GM19463 (cell line): ENCODE measurements around the gene NIN.

ENCODE experiments used
- ATAC-seq: cut with Tn5 transposase; IDR thresholded peaks from one replicate; pipeline ENCODE4 v1.9.1; 2021; ENCODE audit warnings: mild to moderate bottlenecking, moderate library complexity; ENCODE audit not compliant: unreplicated experiment

The NIN gene

DNA sequence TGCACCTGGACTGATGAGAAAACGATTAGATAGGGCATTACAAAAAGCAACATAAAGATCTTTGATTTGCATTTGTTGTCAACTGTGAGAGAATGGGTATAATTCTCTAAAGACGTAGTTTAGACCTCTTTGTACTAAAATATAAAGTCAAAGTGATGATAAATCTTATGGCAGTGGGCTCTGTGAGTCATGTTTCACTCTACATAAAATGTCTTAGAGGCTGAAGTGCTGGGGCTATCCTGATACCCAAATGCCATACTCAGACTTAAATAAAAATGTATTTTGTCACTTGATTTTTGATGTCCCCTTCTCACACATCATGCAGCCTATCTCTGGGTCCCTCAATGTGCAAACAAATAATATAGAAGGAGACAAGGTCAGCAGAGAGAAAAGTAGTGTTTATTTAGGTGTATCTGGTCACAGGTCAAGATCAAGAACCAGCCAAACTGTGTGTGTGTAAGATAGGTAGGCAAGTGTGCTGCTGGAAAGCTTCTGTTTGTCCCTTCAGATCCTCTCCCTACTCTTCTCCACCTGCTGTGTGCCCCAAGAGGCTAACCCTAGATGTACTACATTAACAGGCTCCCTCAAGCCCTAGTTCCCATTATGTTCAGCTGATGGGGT, 7.0 kb upstream of the NIN start:
- no peak for ATAC-seq

DNA sequence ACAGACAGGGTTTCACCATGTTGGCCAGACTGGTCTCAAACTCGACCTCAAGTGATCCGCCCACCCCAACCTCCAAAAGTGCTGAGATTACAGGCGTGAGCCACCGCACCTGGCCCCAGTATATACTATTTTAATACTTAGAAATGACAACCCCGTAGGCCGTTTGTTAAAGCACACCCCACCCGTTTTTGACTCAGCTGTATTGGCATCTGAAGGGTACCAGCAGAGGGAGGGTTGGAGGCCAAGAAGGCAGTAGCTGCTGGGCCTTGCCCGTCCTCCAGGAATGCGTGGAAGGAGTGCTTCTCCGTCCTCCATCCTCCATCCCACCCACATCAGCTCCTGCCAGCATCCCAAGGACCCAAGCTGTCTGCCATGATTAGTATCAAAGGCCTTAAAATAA, 6.3 kb upstream of the NIN start:
- no peak for ATAC-seq

DNA sequence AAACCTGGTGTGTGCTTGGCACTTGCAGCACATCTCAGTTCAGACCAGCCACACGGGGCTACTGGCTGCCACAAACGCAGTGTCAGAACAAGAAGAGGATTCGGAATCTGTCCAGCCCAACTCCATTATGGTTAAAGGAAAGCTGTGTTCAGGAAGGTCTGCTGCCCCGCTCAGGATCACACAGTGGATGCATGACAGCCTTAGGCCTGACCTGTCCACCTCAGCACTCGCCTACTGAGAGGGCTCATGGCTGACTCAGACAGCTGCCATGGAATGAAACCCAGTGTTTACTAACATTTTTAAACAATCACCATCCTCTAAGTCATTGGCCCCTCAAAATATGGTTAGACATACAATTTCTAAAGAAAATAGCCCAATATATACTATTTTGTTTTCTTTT, 5.6 kb upstream of the NIN start:
- no peak for ATAC-seq

DNA sequence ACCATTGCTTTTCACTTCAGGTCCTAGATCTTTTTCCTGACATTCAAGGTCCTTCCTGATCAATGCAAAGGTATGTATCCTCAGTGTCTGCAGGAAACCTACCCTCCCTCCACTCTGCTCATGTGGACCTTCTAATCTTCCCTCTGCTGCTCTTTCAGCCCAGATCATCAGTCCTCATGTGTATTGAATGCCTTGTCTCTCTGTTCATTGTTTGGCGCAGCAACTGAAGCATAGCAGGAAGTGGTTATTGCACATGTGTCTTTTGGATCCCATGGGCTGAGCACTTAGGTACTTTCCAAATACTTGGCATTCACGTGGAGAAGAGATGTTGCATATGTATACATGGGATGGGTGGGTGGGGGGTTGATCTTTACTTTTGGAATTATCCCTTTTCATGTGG, 4.3 kb upstream of the NIN start:
- ATAC-seq = peak; percentile 15

DNA sequence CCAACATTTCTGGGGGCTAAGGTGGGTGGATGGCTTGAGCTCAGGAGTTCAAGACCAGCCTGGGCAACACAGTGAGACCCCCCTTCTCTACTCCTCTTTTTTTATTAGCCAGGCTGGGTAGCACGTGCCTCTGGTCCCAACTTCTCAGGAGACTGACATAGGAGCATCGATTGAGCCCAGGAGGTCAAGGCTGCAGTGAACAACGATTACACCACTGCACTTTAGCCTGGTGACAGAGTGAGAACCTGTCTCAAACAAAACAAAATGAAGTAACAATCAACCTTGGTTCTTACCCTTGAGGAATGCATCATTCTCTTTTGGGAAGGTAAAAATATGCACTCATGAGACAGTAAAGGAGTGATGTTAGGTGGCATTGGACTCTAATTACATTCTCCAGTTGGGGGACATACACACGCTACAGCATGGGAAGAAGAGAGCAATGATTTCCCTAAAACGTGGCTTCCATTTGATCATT, 3.9 kb upstream of the NIN start:
- no peak for ATAC-seq

DNA sequence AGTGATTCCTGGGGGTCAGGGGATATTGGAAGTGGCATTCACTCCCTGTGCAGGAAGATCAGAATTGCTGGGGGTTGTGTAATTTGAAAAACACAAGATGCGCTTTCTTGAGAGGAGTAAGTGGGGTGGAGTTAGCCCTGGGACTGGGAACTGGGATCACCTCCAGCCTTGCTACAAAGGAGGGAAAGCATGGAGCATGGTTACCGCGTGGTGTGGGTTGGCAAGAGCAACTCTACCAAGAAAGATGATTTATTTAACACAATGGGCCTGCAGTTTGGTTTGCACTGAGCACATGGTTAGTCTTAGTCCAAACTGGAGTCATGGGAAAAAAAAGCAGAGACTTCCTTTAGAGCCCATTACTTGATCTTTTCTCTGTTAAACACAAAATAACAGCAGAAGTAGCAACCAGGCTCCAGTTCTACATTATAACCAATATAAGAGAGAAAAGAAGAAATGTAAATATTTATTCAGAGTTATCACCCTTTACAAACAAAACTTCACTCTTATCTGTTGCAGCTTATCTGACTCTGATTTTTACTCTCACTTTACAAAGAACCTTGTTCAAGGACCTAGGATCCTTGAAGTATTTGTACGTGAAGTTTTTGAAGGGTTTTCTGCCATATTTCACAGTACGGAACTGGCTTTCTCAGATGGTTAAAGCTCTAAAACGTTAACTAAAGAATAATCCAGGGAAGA, 2.1 kb upstream of the NIN start:
- ATAC-seq = no peak

DNA sequence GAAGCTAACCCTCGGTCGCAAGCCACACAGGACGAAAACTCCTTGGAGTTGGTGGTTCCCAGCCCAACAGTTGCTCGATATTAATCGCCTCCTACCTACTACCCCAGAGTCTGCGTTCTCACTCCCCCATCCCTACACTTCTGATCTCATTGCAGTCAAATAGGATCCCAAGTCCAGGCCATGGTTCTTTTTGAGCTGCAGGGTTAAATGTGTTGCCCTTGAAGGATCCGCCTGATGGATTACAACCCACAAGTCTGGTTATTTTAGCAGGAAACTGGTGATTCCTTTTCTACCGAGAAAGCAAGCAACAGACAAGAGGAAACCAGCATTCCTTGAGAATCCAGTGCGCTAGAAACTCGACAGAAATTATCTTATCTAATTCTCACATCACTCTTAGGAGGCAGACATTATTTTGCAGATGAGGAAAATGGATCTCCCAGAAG, 785 bp upstream of the NIN start:
- no peak for ATAC-seq

DNA sequence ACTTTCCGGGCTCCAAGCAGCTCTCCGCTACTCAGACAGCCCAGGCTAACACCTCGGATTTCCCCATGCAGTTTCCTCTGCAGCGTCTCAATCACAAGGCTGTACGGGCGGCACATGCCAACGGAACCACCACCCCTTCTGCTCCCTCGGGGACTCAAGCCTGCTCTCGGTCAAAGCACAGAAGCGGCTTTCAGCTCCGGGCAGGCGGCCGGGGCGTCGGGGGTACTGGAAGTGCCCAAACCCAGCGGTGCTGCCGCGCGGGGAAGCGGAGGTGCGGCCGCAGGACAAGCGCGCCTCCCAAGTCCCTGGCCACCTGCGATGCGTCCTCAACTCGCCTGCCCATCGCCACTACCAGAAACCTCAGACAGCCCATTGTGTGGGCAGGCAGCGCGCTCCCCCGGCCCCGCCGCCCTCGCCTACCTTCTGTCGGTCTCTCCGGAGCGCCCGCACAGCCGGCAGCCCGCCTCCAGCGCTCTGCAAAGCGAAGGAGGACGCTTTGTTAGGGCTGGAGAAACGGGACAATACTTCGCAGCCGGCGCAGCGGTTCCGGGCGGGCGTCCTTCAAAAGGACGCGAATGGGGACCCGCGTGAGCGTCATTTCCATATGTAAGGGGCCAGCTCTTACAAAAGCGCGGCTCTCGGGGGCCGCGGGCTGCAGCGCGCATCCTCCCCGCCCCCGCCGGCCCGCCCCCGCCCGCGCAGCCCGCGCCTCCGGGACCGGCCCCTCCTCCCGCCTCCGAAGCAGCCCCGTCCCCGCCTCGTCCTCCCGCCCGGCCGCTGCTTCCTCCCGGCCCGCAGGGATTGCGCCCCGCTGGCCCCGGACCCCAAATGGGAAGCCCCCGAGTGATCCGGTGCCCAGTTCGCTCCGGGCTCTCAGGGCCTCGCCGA, 674 bp downstream of the NIN start:
- peak; percentile 31 for ATAC-seq

DNA sequence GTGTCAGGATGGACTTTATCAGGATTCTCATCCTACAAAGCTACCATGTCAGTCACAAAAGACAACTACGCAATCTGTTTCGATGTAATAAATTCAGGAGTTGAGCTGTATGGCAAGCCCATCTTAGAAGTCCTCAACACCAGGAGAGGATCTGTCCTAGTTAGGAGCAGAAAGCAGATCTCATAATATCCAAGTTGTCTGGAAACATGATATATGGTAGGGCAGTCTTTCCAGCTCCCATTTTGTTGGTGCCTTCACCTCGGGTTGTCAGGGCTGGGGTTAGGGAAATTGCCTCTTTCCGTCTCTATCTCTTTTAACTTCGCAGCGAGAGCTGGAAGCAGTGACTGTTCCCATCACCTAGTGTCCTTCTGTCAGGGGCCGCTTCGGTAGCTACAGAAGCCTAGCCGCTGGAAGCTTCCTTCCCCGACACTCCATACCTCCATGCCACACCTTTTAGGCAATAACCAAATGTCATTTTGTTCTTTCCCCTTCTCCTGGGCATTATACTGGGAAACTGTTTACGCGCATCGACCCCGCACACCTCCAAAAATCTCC, 1.4 kb downstream of the NIN start:
- ATAC-seq = no peak

DNA sequence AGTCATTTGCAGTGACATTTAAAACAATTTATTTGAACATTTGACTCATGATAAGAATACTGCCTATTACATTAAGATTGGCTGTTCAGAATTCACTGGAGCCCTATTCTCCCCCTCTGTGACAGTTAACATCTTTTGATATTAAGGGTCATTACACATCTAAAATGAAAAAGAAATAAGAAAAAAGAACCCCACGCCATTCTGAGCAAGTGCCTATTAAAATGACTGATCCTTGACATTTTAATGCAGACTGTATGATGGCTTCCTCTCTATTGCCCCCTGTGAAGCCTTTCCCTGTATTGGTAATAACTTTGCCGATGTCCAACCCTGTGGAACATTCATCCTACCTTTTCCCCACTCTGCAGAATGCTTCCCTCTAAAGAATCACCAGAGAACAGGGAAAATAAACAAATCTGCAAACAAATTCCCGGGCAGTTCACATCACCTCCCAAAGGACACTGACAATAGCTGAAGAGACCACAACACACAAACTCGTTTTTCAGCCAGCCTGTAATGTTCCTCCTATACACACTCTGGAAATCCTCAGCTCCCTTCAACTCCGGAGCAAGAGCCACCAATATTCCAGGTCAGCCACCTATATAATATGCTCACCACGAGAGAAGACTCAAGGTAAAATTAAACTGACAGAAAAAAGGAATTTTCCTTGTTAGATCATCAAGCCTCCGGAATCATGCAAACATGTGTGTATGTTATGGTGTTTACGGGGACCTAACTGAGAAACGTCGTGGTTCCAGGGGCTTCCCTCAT, 2.1 kb downstream of the NIN start:
- no peak for ATAC-seq

DNA sequence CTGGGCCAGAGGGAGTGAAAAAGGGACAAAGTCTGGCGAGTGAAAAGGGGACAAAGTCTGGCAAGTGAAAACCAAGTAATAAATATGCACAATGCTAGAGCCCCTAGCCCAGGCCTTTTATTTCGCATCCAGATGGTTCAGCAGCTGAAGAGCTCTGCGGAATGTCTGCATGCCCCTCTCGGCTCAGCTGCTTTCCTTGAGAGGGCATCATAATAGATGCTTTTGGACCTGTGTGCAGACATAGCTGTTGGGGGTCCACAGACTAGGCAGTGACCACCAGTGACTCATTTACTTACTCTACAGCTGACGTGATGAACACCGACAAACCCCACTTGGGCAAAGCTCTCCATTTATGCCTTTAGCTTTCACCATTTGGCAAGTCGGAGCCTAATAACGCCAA, 4.3 kb downstream of the NIN start:
- no peak for ATAC-seq

DNA sequence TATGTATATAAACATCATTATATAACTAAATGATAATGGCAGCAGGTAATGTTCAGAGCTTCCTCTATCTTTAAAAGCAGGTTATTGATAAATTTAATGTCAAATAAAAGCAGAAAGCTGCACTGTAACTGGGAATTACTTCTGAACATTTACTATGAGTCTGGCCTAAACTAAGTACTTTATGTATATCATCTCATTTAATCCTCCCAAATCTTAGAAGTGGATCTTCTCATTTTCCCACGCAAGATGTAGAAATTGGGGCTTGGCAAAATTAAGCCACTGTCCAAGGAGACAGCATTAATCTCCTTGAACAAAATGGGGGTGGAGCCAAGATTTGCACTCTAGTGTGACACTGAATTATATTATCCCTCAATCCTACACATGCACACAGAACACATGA, 5.7 kb downstream of the NIN start:
- ATAC-seq = no peak

DNA sequence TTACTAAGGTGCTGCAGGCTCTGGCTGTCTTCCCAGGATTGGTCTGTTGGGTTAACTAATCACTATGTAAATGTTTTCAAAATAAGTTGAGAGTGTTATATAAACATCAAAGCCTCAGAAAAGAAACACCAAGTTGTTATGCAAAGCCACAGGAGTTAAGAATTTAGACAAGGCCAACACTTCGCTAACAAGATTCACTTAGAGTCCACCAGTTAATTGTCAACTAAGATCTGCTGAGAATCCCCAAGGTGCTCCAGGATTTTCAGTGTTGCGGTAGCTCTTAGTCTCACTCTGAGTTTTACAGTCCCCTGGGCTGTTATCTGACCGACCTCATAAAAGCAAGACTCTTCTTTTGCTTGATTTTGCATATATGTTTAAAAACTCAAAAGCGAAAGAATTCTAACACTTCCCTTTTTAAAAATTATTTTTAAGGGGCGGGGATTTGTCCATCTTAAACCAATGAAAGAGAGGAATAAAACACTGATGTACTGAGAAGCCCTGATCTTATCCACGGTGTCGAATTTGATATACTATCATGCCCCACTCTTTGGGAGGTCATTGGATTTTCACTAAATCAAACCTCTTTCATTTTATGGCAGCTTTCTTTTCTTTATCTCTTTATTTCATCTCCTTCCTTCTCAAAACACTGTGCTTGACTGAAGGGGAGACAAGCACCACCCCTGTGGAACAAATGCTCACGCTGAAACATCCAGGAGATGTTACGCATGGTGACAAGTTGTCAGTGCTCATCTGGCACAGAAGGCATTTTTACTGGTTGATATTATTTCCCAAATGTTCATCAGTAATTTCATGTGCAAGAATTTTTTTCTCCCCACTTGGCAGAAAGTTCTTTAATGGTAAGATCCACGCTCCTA, 7.0 kb downstream of the NIN start:
- peak; percentile 74 for ATAC-seq

DNA sequence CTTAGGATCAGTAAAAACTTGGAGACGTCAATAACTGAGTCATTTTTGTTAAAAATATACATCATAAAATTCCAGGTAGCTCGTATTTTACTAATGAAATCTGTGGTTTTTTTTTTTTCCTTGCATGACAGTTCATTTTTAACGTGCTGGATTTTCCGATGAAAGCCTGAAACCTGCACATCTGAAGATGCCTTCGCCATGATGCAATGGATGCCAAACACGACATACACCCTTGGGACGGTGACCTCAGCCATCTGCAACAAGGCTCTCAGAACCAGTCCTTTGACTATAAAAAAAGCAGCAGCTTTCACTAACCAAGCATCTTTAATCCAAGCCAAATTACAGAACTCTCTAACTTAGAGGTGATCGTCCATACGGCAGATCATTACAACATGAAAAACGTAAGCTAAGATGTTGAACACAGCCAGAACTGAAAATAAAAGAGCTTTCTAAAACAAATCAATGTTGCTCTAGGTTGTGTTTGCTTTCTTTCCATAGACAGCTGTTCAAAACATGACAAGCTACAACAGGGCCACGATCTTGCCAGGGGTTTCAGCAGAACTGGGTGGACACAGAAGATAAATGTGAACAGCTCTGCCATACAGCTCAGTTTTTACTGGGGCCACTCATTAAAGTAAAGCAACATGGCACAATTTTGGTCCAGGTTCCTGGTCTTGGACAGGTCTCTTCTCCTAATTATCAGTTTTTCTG, 7.8 kb downstream of the NIN start:
- peak; percentile 16 for ATAC-seq

DNA sequence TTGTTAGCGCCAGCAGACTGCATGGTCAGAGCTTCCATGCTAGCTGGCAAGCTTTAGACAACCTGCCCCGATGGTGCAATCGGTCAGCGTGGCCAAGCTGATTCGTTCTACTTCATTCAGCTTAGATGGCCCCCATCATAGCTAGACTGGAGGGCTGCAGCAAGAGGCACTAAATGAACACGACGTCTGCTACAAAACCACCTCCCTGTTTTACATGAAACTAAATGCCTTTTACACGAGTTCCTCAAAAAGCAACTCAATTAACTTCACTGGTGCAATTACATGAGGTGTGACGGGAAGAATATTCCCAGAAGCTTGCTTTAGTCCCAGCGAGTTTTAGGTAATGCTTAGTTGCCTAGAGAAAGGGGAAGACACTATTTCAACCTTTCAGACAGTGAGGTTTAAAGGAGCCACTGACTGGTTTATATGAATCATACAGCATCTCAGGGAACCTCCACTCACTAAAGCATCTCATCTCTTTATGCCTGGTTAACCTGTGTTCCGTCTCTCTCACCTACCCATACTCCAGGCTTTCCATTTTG, 8.4 kb downstream of the NIN start:
- ATAC-seq = peak; percentile 22

DNA sequence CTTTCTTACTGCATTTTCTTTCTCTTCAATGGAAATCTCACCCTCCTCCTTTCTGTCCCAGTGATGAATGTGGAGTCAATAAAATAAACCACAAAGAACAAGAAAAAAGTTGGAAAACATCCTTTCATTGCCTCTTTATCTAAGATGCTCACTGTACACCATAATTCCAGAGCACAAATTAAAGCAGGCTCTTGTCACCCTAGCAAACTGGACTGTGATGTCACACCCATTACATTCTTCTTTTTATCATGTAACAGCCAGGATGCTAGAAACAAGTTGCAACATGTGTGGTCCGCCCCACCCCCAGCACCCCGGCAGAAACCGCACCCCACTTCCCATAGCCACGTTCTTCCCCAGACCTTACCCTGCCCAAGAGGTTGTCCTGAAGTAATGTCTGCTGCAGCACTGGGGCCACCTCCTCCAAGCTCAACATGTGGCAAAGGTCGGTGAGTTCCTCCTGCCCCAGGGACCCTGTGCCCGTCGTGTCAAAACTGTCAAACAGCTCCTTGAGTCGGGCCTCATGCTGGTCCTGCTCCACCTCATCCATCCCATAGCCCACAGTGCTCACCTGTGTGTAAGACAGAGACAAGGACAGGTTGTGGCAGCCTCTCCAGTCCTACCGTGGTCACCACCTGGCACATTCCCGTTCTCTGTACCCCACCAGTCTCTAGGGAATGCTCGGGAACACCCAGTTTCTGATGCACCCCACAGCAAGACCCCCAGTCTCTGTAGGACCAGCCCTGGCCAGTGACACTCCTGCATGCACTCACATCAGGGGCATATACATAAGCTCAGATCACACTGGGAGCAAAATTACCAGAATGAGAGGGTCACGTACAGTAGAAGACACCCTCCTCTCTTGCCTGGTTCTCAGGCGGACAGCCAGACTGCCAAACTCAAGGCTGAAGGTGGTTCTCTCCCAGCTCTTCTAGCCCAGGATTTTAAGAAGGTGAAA, 9.2 kb downstream of the NIN start:
- ATAC-seq = no peak

DNA sequence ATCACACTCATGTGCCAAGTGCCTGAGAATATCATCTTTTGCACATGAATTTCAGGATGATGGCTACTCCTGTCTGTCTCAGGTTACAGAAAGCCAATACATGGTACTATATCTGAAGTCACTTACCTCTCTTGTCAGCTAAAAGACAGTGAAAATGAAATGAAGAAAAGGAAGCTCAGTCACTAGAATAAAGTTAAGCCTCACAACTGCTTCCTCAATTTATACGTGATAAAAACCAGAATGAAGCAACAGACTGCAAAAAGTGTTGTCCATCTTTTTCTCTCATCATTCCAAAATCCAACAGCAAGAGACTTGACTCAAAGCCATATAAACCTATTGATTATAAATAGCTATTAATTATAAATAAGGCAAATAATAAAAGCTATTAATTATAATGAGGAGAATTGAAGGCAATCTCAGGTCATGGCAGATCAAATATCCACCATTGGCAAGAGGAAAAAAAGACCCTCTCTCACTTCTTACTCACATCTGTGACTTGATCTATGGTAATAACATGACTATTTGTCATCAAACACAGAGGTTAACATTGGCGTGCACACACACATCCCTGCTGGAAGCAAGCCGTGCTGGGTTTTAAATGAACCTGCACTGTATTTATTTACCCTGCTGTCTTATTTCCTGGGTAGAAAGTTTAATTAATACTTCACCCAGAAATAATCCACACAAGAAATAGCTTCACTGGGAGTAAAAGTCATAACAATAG, 10.0 kb downstream of the NIN start:
- ATAC-seq = no peak
